Measurements from ENCODE around the gene NOXO1. TPM values are rescaled to one million over a fixed set of nuclear protein-coding genes. Genes with fewer than 3 reads are reported as not detected.
A peak's percentile ranks its signal among the peaks of the same experiment; 100 is the strongest.

NOXO1 gene
- total and polyA plus RNA-seq, 4 donors, result 0.28 to 7.3 (median 3.2) TPM

- peak within 1 kb of the TSS; percentile 33 to 63 for H3K9ac ChIP-seq (ENCODE audit: insufficient read depth in 1 of 2, low read length in 2 of 2)
- H3K36me3 ChIP-seq (ENCODE audit: control insufficient read depth in 4 of 4, insufficient read depth in 4 of 4, low read length in 4 of 4), result peaks cover 0 to 31% (median 14%) of the 10 kb centered on the region in 4 donors
- ATAC-seq (ENCODE audit: insufficient read depth, low FRiP score), result peak; percentile 89
- TF ChIP-seq CTCF (IDR thresholded peaks at IDR 0.05; ENCODE audit: control extremely low read depth, extremely low read depth), result peak; percentile 12
- peak within 1 kb of the TSS; percentile 97 for H3K4me3 ChIP-seq
- peak within 1 kb of the TSS; percentile 91 for H3K27ac ChIP-seq (ENCODE audit: low read depth in 1 of 2, low read length in 1 of 2)
- peaks cover 0 to 12% (median 0%) of the 10 kb centered on the region in 4 donors for H3K9me3 ChIP-seq (ENCODE audit: control insufficient read depth in 4 of 4, insufficient read depth in 3 of 4, low read length in 3 of 4)
- H3K4me1 ChIP-seq (ENCODE audit: control insufficient read depth in 5 of 5, insufficient read depth in 5 of 5, low read length in 5 of 5), result peaks cover 0 to 11% (median 7%) of the 10 kb centered on the region in 5 donors
- H3K27me3 ChIP-seq (ENCODE audit: control insufficient read depth in 3 of 3, insufficient read depth in 3 of 3, low read length in 2 of 3), result no peaks in the 10 kb centered on the region
- 0% methylated on average over 78 of the region's 78 CpGs for WGBS, 2 donors
- peak; percentile 94 to 97 (median 96) for DNase-seq
These were observed 9.3 kb downstream of the NOXO1 start, which contains the start of gene TBL3 for GRCh38 chr16:1971796-1972489. TBL3 (plus strand) TSS chr16:1972053; CDS start chr16:1972165, 112 bp downstream.

DNA sequence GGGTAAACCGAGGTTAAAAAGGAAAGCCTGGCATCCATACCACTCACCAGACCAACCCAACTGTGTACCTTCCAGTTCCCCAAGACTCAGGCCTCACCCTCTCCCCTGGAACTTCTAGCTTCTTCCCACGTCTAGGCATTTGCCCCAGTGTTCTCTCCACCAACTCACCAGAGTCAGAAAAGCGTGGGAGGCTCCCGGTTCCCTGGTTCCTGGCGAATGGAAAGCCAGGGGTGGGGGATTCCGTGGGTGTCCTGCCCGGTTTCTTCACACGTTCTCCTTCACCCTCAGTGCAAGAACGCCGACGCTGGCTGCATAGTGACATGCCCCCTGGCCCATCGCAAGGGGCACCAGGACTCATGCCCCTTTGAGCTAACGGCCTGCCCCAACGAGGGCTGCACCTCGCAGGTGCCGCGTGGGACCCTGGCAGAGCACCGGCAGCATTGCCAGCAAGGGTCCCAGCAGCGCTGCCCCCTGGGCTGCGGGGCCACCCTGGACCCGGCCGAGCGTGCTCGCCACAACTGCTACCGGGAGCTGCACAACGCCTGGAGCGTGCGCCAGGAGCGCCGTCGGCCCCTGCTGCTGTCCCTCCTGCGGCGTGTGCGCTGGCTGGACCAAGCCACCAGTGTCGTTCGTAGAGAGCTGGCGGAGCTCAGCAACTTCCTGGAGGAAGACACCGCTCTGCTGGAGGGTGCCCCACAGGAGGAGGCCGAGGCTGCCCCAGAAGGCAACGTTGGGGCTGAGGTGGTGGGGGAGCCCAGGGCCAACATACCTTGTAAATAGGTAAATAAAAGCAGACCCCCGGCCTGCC is 12.9 kb downstream of the NOXO1 start:
- H3K4me3 ChIP-seq, result no peak overlapping the region
- no peak for TF ChIP-seq CTCF (IDR thresholded peaks at IDR 0.05; ENCODE audit: control extremely low read depth, extremely low read depth)
- WGBS, 2 donors, result 90 to 92% methylated on average over 41 of the region's 41 CpGs
- no peak for DNase-seq
- H3K27me3 ChIP-seq (ENCODE audit: control insufficient read depth in 3 of 3, insufficient read depth in 3 of 3, low read length in 2 of 3), result no peaks in the 10 kb centered on the region
- H3K27ac ChIP-seq (ENCODE audit: low read depth in 1 of 2, low read length in 1 of 2), result no peak overlapping the region
- no peaks in the 10 kb centered on the region for H3K9me3 ChIP-seq (ENCODE audit: control insufficient read depth in 4 of 4, insufficient read depth in 3 of 4, low read length in 3 of 4)
- H3K36me3 ChIP-seq (ENCODE audit: control insufficient read depth in 4 of 4, insufficient read depth in 4 of 4, low read length in 4 of 4), result peaks cover 0 to 11% (median 5%) of the 10 kb centered on the region in 4 donors
- no peak overlapping the region for H3K9ac ChIP-seq (ENCODE audit: insufficient read depth in 1 of 2, low read length in 2 of 2)
- no peak for ATAC-seq (ENCODE audit: insufficient read depth, low FRiP score)
- H3K4me1 ChIP-seq (ENCODE audit: control insufficient read depth in 5 of 5, insufficient read depth in 5 of 5, low read length in 5 of 5), result peaks cover 6 to 26% (median 10%) of the 10 kb centered on the region in 5 donors

- Histone ChIP-seq H3K4me3 (peak within 1 kb of the TSS; percentile 71), H3K4me1 (ENCODE audit: control insufficient read depth in 5 of 5, insufficient read depth in 5 of 5, low read length in 5 of 5) (peaks cover 3 to 26% (median 6%) of the 10 kb centered on the region in 5 donors), H3K27me3 (ENCODE audit: control insufficient read depth in 3 of 3, insufficient read depth in 3 of 3, low read length in 2 of 3) (no peaks in the 10 kb centered on the region), H3K27ac (ENCODE audit: low read depth in 1 of 2, low read length in 1 of 2) (peak within 1 kb of the TSS in 1 of 2 donors; percentile 97), H3K9ac (ENCODE audit: insufficient read depth in 1 of 2, low read length in 2 of 2) (peak within 1 kb of the TSS; percentile 76 to 78), H3K9me3 (ENCODE audit: control insufficient read depth in 4 of 4, insufficient read depth in 3 of 4, low read length in 3 of 4) (no peaks in the 10 kb centered on the region), H3K36me3 (ENCODE audit: control insufficient read depth in 4 of 4, insufficient read depth in 4 of 4, low read length in 4 of 4) (peaks cover 6 to 18% (median 15%) of the 10 kb centered on the region in 4 donors)
- no peak for ATAC-seq (ENCODE audit: insufficient read depth, low FRiP score)
- no peak for TF ChIP-seq CTCF (IDR thresholded peaks at IDR 0.05; ENCODE audit: control extremely low read depth, extremely low read depth)
- no peak for DNase-seq
- 99 to 100% methylated on average over 6 of the region's 6 CpGs for WGBS, 2 donors
These were observed 14.8 kb downstream of the NOXO1 start, which contains the start of gene RNF151 for GRCh38 chr16:1966460-1966859. RNF151 (plus strand) TSS chr16:1966856; CDS start chr16:1966882, 26 bp downstream.

Data from lung (tissue), 12 donors.